ENCODE results near the gene CAMK1. TPM values are rescaled to one million over a fixed set of nuclear protein-coding genes. Genes with fewer than 3 reads are reported as not detected.

Gene CAMK1
- total RNA-seq, 1 experiment from 2014 or later = 5.8 TPM

- Histone ChIP-seq H3K4me1 (no peaks in the 10 kb centered on the region), H3K36me3 (no peaks in the 10 kb centered on the region), H3K4me3 (no peak overlapping the region), H3K27me3 (no peaks in the 10 kb centered on the region), H3K27ac (no peak overlapping the region), H3K9me3 (replicated peaks) (no peaks in the 10 kb centered on the region)
- no peak for DNase-seq
Measured at GRCh38 chr3:9725775-9726515, 43.8 kb downstream of the CAMK1 start.

GRCh38 chr3:9721700-9722060, 48.1 kb downstream of the CAMK1 start:
- no peak overlapping the region for H3K27ac ChIP-seq
- no peak for DNase-seq
- H3K4me1 ChIP-seq = no peaks in the 10 kb centered on the region
- no peaks in the 10 kb centered on the region for H3K36me3 ChIP-seq
- H3K4me3 ChIP-seq = no peak overlapping the region
- no peaks in the 10 kb centered on the region for H3K9me3 ChIP-seq (replicated peaks)
- H3K27me3 ChIP-seq = no peaks in the 10 kb centered on the region

GRCh38 chr3:9721015-9721699, 48.6 kb downstream of the CAMK1 start:
- Histone ChIP-seq H3K36me3 (no peaks in the 10 kb centered on the region), H3K27ac (no peak overlapping the region), H3K27me3 (no peaks in the 10 kb centered on the region), H3K4me1 (no peaks in the 10 kb centered on the region), H3K9me3 (replicated peaks) (no peaks in the 10 kb centered on the region), H3K4me3 (no peak overlapping the region)
- DNase-seq = no peak

DNA sequence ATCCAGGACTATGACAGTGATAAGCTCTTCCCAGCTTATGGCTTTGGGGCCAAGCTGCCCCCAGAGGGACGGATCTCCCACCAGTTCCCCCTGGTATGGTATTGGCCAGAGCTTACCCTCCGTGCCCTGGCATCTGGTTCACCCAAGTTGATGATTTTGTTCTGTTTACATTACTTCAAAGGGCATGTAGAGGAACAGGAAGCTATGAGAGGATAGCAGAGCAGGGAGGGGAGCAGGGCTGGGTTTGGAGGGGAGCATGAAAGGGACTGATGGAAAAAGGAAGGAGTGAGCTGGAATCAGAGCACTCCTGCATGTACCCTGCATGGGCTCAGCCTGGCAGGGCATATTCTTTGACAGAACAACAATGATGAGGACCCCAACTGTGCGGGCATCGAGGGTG, 51.6 kb downstream of the CAMK1 start:
- DNase-seq = no peak
- no peak overlapping the region for H3K4me3 ChIP-seq
- H3K36me3 ChIP-seq = no peaks in the 10 kb centered on the region
- no peaks in the 10 kb centered on the region for H3K27me3 ChIP-seq
- no peak overlapping the region for H3K27ac ChIP-seq
- H3K4me1 ChIP-seq = no peaks in the 10 kb centered on the region
- H3K9me3 ChIP-seq (replicated peaks) = no peaks in the 10 kb centered on the region

DNA sequence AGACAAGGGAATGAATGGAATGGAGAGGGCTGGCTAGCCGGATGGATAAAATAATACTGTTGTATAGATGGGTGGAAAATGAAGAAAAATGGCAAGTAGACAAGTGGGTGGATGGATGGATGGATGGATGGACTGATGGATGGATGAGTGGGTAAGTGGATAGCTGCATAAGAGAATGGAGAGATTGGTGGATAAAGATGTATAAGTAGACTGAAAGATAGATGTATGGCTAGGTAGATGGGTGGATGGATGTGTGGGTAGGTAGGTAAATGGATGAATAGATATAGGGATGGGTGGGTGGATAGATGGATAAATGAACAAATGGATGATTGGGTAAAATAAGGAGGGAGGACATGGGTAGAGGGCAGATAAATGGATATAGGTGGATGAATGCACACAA, 52.2 kb downstream of the CAMK1 start:
- Histone ChIP-seq H3K4me1 (no peaks in the 10 kb centered on the region), H3K9me3 (replicated peaks) (no peaks in the 10 kb centered on the region), H3K27me3 (peaks cover 3% of the 10 kb centered on the region), H3K36me3 (no peaks in the 10 kb centered on the region), H3K4me3 (no peak overlapping the region), H3K27ac (no peak overlapping the region)
- DNase-seq = no peak

GRCh38 chr3:9716801-9717555, 52.8 kb downstream of the CAMK1 start:
- Histone ChIP-seq H3K36me3 (no peaks in the 10 kb centered on the region), H3K27ac (no peak overlapping the region), H3K4me1 (no peaks in the 10 kb centered on the region), H3K9me3 (replicated peaks) (no peaks in the 10 kb centered on the region), H3K4me3 (no peak overlapping the region), H3K27me3 (peaks cover 4% of the 10 kb centered on the region)
- no peak for DNase-seq

DNA sequence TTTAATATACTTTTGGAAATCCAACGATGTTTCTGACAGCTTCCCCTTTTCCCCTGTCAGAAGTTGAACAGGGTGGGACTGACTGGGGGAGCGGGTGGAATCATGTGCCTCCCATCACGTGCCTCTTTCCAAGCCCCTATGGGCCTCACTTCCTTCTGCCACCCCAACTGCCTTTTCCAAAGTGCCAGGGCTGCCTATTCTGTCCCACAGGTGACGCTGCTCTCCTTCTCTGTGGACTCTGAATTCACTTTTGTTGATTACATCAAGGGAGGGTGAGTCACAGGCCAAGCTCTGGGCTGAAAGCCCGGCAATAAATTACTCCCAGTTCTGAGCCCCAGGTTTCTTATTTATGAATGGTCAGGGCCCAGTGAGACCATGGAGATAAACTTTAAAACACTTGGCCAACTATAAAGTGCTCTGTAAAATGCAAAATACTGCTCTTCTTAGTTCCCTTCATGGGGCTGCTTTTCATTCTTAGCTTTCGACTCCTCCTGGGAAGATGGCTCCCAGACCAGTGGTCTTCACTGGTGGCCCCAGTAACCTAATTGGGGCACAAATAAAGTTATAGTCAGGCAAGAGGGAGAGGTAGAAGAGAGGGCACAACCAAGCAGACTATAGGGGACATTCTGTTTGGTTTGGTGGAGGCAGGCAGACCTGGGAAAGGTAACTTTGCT, 53.8 kb downstream of the CAMK1 start:
- Histone ChIP-seq H3K27ac (no peak overlapping the region), H3K4me1 (no peaks in the 10 kb centered on the region), H3K9me3 (replicated peaks) (no peaks in the 10 kb centered on the region), H3K27me3 (peaks cover 4% of the 10 kb centered on the region), H3K4me3 (no peak overlapping the region), H3K36me3 (no peaks in the 10 kb centered on the region)
- DNase-seq = peak; percentile 58 to 64

- no peaks in the 10 kb centered on the region for H3K36me3 ChIP-seq
- no peak overlapping the region for H3K4me3 ChIP-seq
- DNase-seq = peak in 1 of 2 experiments; percentile 24
- no peak overlapping the region for H3K27ac ChIP-seq
- H3K27me3 ChIP-seq = peaks cover 4% of the 10 kb centered on the region
- H3K9me3 ChIP-seq (replicated peaks) = no peaks in the 10 kb centered on the region
- H3K4me1 ChIP-seq = no peaks in the 10 kb centered on the region
Measured at GRCh38 chr3:9715136-9715535, 54.6 kb downstream of the CAMK1 start.

- DNase-seq = no peak
- Histone ChIP-seq H3K4me3 (no peak overlapping the region), H3K9me3 (replicated peaks) (no peaks in the 10 kb centered on the region)
Measured at GRCh38 chr3:9713142-9713541, 56.6 kb downstream of the CAMK1 start.

DNA sequence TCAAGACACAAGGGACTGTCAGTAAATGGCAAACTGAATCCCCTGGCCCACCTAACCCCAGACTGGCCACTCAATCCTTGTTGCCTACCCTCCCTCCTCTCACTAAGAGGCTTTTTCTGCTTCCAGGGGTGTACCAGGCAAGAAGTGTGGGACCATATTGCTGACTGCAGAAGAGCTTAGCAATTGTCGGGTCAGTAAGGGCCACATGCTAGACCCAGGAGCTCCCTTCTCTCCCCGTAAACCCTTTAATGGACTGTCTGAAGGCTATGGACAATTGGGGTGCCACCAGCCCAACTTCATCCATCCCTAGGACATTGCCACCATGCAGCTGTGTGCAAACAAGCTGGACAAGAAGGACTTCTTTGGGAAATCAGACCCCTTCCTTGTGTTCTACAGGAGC, 57.3 kb downstream of the CAMK1 start:
- Histone ChIP-seq H3K36me3 (no peaks in the 10 kb centered on the region), H3K4me1 (no peaks in the 10 kb centered on the region), H3K27me3 (peaks cover 4% of the 10 kb centered on the region), H3K9me3 (replicated peaks) (no peaks in the 10 kb centered on the region), H3K27ac (no peak overlapping the region), H3K4me3 (no peak overlapping the region)
- DNase-seq = no peak

More at GRCh38 chr3:9713142-9713541, 56.6 kb downstream of the CAMK1 start:
- no peak overlapping the region for H3K27ac ChIP-seq
- no peaks in the 10 kb centered on the region for H3K36me3 ChIP-seq
- H3K4me1 ChIP-seq = no peaks in the 10 kb centered on the region
- H3K27me3 ChIP-seq = peaks cover 4% of the 10 kb centered on the region

DNA sequence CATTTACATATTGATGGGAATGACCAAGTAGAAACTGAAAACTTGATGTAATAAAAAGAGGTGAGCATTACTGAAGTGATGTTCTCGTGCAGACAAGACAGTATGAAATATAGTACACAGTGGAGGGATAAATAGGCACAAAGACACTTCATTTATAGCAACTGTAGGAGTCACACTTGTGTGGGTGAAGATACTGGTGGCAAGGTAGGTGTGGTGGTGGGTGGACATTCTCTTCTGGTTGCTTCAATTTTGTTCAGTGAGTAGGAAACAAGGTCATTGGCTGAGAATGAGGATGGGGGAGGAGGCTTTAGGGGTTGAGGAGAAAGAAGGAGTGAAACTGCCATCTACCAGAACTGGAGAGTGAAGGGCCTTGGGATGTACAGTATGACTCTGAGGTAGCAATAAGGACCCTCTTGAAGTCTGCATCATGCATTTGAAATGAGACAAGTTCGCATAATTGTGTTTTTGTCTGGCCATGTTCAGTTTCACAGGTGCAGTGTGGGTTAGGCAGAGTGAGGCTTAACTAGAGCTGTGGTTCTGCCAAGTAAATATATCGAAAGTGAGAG, 59.5 kb downstream of the CAMK1 start:
- no peaks in the 10 kb centered on the region for H3K9me3 ChIP-seq (replicated peaks)
- no peak for DNase-seq
- no peaks in the 10 kb centered on the region for H3K36me3 ChIP-seq
- no peak overlapping the region for H3K27ac ChIP-seq
- peaks cover 4% of the 10 kb centered on the region for H3K27me3 ChIP-seq
- no peaks in the 10 kb centered on the region for H3K4me1 ChIP-seq
- H3K4me3 ChIP-seq = no peak overlapping the region

Other genes starting within 250 kb of the CAMK1 start
- not detected in 2 replicates for gene LHFPL4, start 216.1 kb downstream of the CAMK1 start, total RNA-seq (2014; rRNA removed; shearing (Covaris generic))
- 21.2 and 21.7 TPM in 2 replicates for gene MTMR14, start 120.4 kb downstream of the CAMK1 start, total RNA-seq (2014; rRNA removed; shearing (Covaris generic))
- 0.06 TPM in 1 of 2 replicates, not detected in the other for gene CPNE9, start 66.1 kb downstream of the CAMK1 start, total RNA-seq (2014; rRNA removed; shearing (Covaris generic))
- gene BRPF1, start 38.2 kb downstream of the CAMK1 start, total RNA-seq (2014; rRNA removed; shearing (Covaris generic)) = 22.0 and 23.4 TPM in 2 replicates
- gene OGG1, start 20.0 kb downstream of the CAMK1 start, total RNA-seq (2014; rRNA removed; shearing (Covaris generic)) = 32.2 and 35.0 TPM in 2 replicates
- gene TADA3, start 22.5 kb upstream of the CAMK1 start, total RNA-seq (2014; rRNA removed; shearing (Covaris generic)) = 58.5 and 59.3 TPM in 2 replicates
- 87.4 and 96.9 TPM in 2 replicates for gene ARPC4, start 23.1 kb upstream of the CAMK1 start, total RNA-seq (2014; rRNA removed; shearing (Covaris generic))
- gene TTLL3, start 40.3 kb upstream of the CAMK1 start, total RNA-seq (2014; rRNA removed; shearing (Covaris generic)) = 7.0 and 14.9 TPM in 2 replicates
- gene RPUSD3, start 74.1 kb upstream of the CAMK1 start, total RNA-seq (2014; rRNA removed; shearing (Covaris generic)) = 30.0 and 34.0 TPM in 2 replicates
- not detected in 2 replicates for gene CIDEC, start 110.3 kb upstream of the CAMK1 start, total RNA-seq (2014; rRNA removed; shearing (Covaris generic))
- gene JAGN1, start 120.7 kb upstream of the CAMK1 start, total RNA-seq (2014; rRNA removed; shearing (Covaris generic)) = 40.3 and 41.0 TPM in 2 replicates
- gene IL17RE, start 132.9 kb upstream of the CAMK1 start, total RNA-seq (2014; rRNA removed; shearing (Covaris generic)) = 0.05 and 0.12 TPM in 2 replicates
- 4.0 and 6.8 TPM in 2 replicates for gene IL17RC, start 147.2 kb upstream of the CAMK1 start, total RNA-seq (2014; rRNA removed; shearing (Covaris generic))
- 8.1 and 8.3 TPM in 2 replicates for gene CRELD1, start 163.9 kb upstream of the CAMK1 start, total RNA-seq (2014; rRNA removed; shearing (Covaris generic))
- gene PRRT3, start 182.5 kb upstream of the CAMK1 start, total RNA-seq (2014; rRNA removed; shearing (Covaris generic)) = 1.3 and 2.1 TPM in 2 replicates
- gene EMC3, start 216.9 kb upstream of the CAMK1 start, total RNA-seq (2014; rRNA removed; shearing (Covaris generic)) = 68.5 and 68.9 TPM in 2 replicates